Activated CD8-positive, alpha-beta T cell treated with anti-CD3 and anti-CD28 coated beads for 36 hours (primary cell): Measurements from ENCODE around the gene GNAL. TPM values are rescaled to one million over a fixed set of nuclear protein-coding genes. Genes with fewer than 3 reads are reported as not detected.

ENCODE experiments used
- ATAC-seq: fragments of 200-7000 bp; cut with Tn5 transposase; one replicate; pipeline ENCODE4 v1.10.0; 2021; ENCODE audit warnings: mild to moderate bottlenecking, moderate library complexity
- CTCF ChIA-PET: fragments of 350-600 bp; sonication (Branson Sonifier 250); formaldehyde crosslinking; loops from one replicate; lab custom pipeline; 2021; ENCODE audit warnings: antibody characterized with exemption; lab: Charles Lee
- POLR2A ChIA-PET: fragments of 350-600 bp; sonication (Branson Sonifier 250); formaldehyde crosslinking; loops from one replicate; lab custom pipeline; 2021; ENCODE audit warnings: antibody characterized with exemption; lab: Charles Lee
- DNase-seq: peaks from one replicate; pipeline ENCODE4 v3.0.0-alpha.2; 2020
- H3K27ac Mint-ChIP-seq: one replicate; pipeline ENCODE4 v1.8.0; 2021; ENCODE audit warnings: mild to moderate bottlenecking, mixed read lengths
- H3K27me3 Mint-ChIP-seq: one replicate; pipeline ENCODE4 v1.8.0; 2021; ENCODE audit warnings: mixed read lengths
- H3K36me3 Mint-ChIP-seq: one replicate; pipeline ENCODE4 v1.8.0; 2021; ENCODE audit warnings: low read depth, mixed read lengths
- H3K4me1 Mint-ChIP-seq: one replicate; pipeline ENCODE4 v1.8.0; 2021; ENCODE audit warnings: low read depth, mixed read lengths
- H3K4me3 Mint-ChIP-seq: one replicate; pipeline ENCODE4 v1.8.0; 2021; ENCODE audit warnings: mild to moderate bottlenecking, moderate library complexity, mixed read lengths
- H3K9me3 Mint-ChIP-seq: one replicate; pipeline ENCODE4 v1.8.0; 2021; ENCODE audit warnings: mixed read lengths
- CTCF ChIP-seq: fragments of 200-600 bp; IDR thresholded peaks from one replicate; pipeline ENCODE4 v1.8.0; 2022; ENCODE audit warnings: antibody characterized with exemption, mild to moderate bottlenecking
- intact Hi-C: fragments of 100-400 bp; cut with micrococcal nuclease; formaldehyde crosslinking; loops from one replicate; pipeline ENCODE4 v1.10.0; 2022
- total RNA-seq, 2 experiments: library from RNA; stranded (reverse); gene quantifications; one replicate each; pipeline ENCODE4 v1.2.3, GENCODE V29; 2021

GNAL gene
- total RNA-seq, 2 experiments from 2014 or later = 0.11 TPM; not detected in 1

DNA sequence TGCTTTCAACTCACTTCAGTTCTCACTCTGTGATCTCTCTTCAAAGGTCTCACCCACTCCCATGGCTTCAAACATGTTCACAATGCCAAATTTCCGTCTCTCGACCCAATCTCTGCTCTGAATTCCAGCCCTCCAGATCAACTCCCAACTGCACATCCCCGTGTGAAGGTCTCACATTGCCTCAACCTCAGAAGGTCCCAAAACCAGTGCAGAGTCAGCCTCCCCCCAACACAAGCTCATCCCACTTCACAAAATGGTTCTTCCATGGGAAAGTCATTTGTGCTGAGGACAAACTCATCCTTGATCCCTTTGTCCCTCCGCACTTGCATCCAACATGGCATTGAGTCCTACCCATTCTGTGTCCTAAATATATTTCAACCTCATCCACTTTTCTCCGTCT lies 31.0 kb upstream of the GNAL start:
- H3K4me3 Mint-ChIP-seq = no peak overlapping the region
- no peaks in the 10 kb centered on the region for H3K36me3 Mint-ChIP-seq
- H3K27ac Mint-ChIP-seq = no peak overlapping the region
- no peaks in the 10 kb centered on the region for H3K4me1 Mint-ChIP-seq
- POLR2A ChIA-PET = no interaction called here
- CTCF ChIA-PET = interaction anchor here (0.9 kb wide), 1 partner anchor 75 kb away, joined by 3 read pairs; no protein-coding TSS in a partner anchor
- peaks cover 22% of the 10 kb centered on the region for H3K27me3 Mint-ChIP-seq
- no peak for DNase-seq
- no peaks in the 10 kb centered on the region for H3K9me3 Mint-ChIP-seq
- intact Hi-C loops = loop anchor here (10.0 kb wide), 1 partner anchor 387 kb away; no protein-coding TSS in a partner anchor
- no peak for ATAC-seq
- TF ChIP-seq CTCF = no peak

- ChIA-PET CTCF (no interaction called here), POLR2A (no interaction called here)
- intact Hi-C loops = loop anchor here (10.0 kb wide), 1 partner anchor 386 kb away; no protein-coding TSS in a partner anchor
- ATAC-seq = no peak
- Mint-ChIP-seq H3K4me3 (no peak overlapping the region), H3K36me3 (no peaks in the 10 kb centered on the region), H3K9me3 (no peaks in the 10 kb centered on the region), H3K27ac (no peak overlapping the region), H3K4me1 (no peaks in the 10 kb centered on the region), H3K27me3 (peaks cover 17% of the 10 kb centered on the region)
- no peak for TF ChIP-seq CTCF
- DNase-seq = no peak
Observed at GRCh38 chr18:11658989-11659388, 30.1 kb upstream of the GNAL start.

DNA sequence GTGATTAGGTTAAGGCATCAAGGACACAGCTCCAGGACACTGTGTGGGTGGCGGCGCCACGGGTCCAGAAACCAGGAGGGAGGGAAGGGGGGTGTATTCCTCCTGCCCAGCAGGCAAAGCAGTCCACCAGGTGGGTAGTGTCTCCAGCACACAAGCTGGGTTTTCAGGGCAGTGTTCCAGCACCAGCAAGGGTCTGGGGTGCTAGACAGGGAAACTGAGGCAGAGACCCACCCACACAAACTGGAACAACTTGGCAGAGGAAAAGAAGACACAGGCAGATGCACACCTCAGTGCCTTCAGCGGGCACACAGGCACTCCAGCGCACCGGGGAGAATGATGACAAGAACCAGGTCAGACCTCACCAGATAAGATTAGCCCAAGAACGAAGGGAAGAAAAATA lies 28.4 kb upstream of the GNAL start:
- no peak for TF ChIP-seq CTCF
- Mint-ChIP-seq H3K4me1 (no peaks in the 10 kb centered on the region), H3K27ac (no peak overlapping the region), H3K27me3 (peaks cover 9% of the 10 kb centered on the region), H3K4me3 (no peak overlapping the region), H3K9me3 (no peaks in the 10 kb centered on the region), H3K36me3 (no peaks in the 10 kb centered on the region)
- intact Hi-C loops = no loop called here
- ATAC-seq (no peak), DNase-seq (no peak)
- ChIA-PET POLR2A (no interaction called here), CTCF (interaction anchor here (1.0 kb wide), 1 partner anchor 379 kb away, joined by 3 read pairs; no protein-coding TSS in a partner anchor)

DNA sequence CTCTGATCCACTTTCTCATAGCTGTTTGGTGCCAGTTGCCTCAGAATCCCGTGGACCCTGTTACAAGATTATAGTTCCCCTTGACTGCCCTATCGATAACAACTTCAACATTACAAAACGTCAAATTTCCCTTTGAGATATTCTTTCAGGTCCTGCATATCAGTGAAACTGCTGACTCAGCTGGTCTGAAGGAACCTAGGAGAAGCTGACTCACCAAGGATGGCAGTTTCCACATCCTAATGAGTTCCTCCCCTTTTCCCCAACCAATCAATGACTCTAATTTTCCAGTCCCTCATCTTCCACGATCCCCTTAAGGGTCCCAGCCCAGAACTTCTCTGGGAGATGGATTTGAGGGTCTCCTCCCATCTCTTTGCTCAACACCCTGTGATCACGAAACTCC lies 27.6 kb upstream of the GNAL start:
- Mint-ChIP-seq H3K27me3 (peaks cover 8% of the 10 kb centered on the region), H3K4me3 (no peak overlapping the region), H3K4me1 (no peaks in the 10 kb centered on the region), H3K36me3 (no peaks in the 10 kb centered on the region), H3K9me3 (no peaks in the 10 kb centered on the region), H3K27ac (no peak overlapping the region)
- TF ChIP-seq CTCF = no peak
- intact Hi-C loops = no loop called here
- ChIA-PET CTCF (interaction anchor here (1.0 kb wide), 1 partner anchor 378 kb away, joined by 3 read pairs; no protein-coding TSS in a partner anchor), POLR2A (no interaction called here)
- ATAC-seq (no peak), DNase-seq (no peak)

DNA sequence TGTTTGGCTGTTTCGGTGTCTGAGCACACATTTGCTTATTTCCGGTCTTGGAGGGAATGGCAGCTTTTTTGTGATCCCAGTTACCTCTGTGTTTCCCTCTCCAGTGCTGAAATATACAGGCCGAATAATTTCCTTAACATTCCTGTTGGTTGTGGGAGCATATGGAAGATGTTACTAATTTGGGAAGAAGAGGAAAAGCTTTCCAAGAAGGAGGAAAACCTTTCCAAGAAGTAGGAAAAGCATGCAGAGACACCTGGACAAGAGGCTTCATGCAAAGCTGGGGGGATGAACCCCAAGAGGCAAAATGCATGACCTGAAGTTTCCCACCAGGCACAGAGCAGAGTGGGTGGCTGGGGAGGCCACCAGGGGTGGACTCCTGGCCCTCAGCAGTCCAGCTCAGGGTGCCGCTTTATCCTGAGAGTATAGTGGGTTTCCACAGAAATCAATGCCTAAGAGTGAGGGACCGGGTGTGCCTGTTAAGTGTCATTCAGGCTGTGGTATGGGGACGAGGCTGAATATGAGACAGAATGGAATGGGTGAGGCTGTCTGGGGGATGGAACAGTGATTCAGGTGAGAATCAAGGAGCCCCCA lies 25.5 kb upstream of the GNAL start:
- Mint-ChIP-seq H3K4me3 (no peak overlapping the region), H3K27me3 (peaks cover 3% of the 10 kb centered on the region), H3K9me3 (no peaks in the 10 kb centered on the region), H3K27ac (no peak overlapping the region), H3K36me3 (no peaks in the 10 kb centered on the region), H3K4me1 (no peaks in the 10 kb centered on the region)
- TF ChIP-seq CTCF = no peak
- ChIA-PET POLR2A (no interaction called here), CTCF (interaction anchor here (0.8 kb wide), 1 partner anchor 9 kb away, joined by 3 read pairs; no protein-coding TSS in a partner anchor)
- DNase-seq (no peak), ATAC-seq (no peak)
- intact Hi-C loops = no loop called here
